GM12872 (cell line): ENCODE measurements around the gene C13orf46.

ENCODE experiments used
- TF ChIP-seq, protein P1 (sequence below): IDR thresholded peaks from 3 replicates; pipeline ENCODE4 v1.5.1; 2011; ENCODE audit warnings: low read depth, mild to moderate bottlenecking, low read length, moderate library complexity; ENCODE audit not compliant: insufficient read depth

C13orf46 gene

DNA sequence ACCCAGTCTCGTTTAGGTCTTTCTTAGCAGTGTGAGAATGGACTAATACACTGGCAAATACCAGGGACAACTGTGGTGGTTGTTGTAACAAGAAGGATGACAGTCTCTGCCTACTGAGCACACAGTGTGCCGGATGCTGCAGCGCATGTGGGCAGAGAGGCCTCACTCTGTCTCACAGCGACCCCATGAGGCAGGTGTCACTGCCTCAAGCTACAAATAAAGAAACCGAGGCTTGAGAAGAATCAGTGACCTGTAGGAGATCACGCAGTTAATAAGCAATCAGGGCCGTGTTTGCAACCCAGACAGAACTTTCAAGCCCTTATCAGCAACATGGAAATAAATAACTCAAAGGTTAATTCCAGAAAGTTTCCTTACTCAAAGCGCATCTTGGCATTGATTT lies 69.5 kb downstream of the C13orf46 start:
- TF ChIP-seq, protein P1, sequence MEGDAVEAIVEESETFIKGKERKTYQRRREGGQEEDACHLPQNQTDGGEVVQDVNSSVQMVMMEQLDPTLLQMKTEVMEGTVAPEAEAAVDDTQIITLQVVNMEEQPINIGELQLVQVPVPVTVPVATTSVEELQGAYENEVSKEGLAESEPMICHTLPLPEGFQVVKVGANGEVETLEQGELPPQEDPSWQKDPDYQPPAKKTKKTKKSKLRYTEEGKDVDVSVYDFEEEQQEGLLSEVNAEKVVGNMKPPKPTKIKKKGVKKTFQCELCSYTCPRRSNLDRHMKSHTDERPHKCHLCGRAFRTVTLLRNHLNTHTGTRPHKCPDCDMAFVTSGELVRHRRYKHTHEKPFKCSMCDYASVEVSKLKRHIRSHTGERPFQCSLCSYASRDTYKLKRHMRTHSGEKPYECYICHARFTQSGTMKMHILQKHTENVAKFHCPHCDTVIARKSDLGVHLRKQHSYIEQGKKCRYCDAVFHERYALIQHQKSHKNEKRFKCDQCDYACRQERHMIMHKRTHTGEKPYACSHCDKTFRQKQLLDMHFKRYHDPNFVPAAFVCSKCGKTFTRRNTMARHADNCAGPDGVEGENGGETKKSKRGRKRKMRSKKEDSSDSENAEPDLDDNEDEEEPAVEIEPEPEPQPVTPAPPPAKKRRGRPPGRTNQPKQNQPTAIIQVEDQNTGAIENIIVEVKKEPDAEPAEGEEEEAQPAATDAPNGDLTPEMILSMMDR: peak; percentile 59

DNA sequence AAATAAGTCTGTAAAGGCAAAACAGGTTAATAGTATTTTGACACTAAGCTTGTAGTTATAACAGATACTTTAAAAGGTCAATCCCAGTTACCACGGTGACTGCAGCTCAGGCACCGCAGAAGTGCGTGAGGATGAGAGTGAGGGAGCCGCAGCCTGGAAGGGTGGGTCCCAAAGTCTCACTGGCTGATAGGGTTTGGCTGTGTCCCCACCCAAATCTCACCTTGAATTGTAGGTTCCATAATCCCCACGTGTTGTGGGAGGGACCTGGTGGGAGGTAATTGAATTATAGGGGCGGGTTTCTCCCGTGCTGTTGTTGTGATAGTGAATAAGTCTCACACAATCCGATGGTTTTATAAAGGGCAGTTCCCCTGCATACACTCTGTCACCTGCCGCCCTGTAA lies 70.0 kb downstream of the C13orf46 start:
- TF ChIP-seq, protein P1: no peak
